Nephron (organoid): ENCODE results near the gene MMP2.

Experiments
- H3K27ac Mint-ChIP-seq, 3 experiments: 2 replicates each; pipeline ENCODE4 v1.8.0; 2020; ENCODE audit warnings: mixed read lengths in 3 of 3, mild to moderate bottlenecking in 2 of 3, moderate library complexity in 1 of 3
- H3K27me3 Mint-ChIP-seq: 2 replicates; pipeline ENCODE4 v1.8.0; 2021; ENCODE audit warnings: low read depth, mild to moderate bottlenecking, moderate library complexity, mixed read lengths
- H3K36me3 Mint-ChIP-seq: 2 replicates; pipeline ENCODE4 v1.8.0; 2020; ENCODE audit warnings: low read depth, mixed read lengths
- H3K4me1 Mint-ChIP-seq: 2 replicates; pipeline ENCODE4 v1.8.0; 2020; ENCODE audit warnings: mixed read lengths
- H3K4me3 Mint-ChIP-seq, 3 experiments: 2 replicates each; pipeline ENCODE4 v1.8.0; 2020; ENCODE audit warnings: mild to moderate bottlenecking in 3 of 3, mixed read lengths in 3 of 3, moderate library complexity in 2 of 3
- H3K9me3 Mint-ChIP-seq: 2 replicates; pipeline ENCODE4 v1.8.0; 2020; ENCODE audit warnings: mixed read lengths
- TF ChIP-seq, protein P1 (sequence below), 3 experiments: fragments of 200-600 bp; sonication (generic); IDR thresholded peaks; one replicate each; pipeline ENCODE4 v1.5.0; 2021; ENCODE audit warnings: antibody characterized with exemption in 3 of 3; ENCODE audit not compliant: unreplicated experiment in 3 of 3

The MMP2 gene

DNA sequence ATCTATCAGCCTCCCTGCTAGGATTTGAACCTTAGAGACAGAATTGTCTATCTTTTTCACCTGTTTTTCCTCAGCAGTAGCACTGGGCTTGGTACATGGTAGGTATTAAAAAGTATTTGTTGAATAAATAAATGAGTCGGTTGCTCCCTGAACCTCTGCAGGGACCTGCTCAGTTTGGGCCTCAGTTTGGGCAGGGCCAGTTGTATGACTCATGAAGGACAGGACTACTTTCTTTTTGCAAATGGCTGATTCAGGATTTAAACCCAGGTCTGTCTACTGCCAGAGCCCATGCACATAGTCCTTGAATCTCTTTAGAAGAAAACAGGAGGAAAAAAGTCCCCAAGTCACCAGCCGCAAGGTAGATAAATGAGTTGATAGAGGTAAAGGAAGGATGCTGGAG is 3.1 kb downstream of the MMP2 start:
- H3K9me3 Mint-ChIP-seq, result no peaks in the 10 kb centered on the region
- no peak overlapping the region for H3K27ac Mint-ChIP-seq
- peak overlapping the region; percentile 4 to 66 (median 57) for H3K4me3 Mint-ChIP-seq
- H3K36me3 Mint-ChIP-seq, result peaks cover 37% of the 10 kb centered on the region
- TF ChIP-seq, protein P1, sequence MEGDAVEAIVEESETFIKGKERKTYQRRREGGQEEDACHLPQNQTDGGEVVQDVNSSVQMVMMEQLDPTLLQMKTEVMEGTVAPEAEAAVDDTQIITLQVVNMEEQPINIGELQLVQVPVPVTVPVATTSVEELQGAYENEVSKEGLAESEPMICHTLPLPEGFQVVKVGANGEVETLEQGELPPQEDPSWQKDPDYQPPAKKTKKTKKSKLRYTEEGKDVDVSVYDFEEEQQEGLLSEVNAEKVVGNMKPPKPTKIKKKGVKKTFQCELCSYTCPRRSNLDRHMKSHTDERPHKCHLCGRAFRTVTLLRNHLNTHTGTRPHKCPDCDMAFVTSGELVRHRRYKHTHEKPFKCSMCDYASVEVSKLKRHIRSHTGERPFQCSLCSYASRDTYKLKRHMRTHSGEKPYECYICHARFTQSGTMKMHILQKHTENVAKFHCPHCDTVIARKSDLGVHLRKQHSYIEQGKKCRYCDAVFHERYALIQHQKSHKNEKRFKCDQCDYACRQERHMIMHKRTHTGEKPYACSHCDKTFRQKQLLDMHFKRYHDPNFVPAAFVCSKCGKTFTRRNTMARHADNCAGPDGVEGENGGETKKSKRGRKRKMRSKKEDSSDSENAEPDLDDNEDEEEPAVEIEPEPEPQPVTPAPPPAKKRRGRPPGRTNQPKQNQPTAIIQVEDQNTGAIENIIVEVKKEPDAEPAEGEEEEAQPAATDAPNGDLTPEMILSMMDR (IDR thresholded peaks at IDR 0.05; ENCODE audit: unreplicated experiment in 3 of 3), result no peak
- H3K4me1 Mint-ChIP-seq, result peaks cover 24% of the 10 kb centered on the region
- peaks cover 31% of the 10 kb centered on the region for H3K27me3 Mint-ChIP-seq

DNA sequence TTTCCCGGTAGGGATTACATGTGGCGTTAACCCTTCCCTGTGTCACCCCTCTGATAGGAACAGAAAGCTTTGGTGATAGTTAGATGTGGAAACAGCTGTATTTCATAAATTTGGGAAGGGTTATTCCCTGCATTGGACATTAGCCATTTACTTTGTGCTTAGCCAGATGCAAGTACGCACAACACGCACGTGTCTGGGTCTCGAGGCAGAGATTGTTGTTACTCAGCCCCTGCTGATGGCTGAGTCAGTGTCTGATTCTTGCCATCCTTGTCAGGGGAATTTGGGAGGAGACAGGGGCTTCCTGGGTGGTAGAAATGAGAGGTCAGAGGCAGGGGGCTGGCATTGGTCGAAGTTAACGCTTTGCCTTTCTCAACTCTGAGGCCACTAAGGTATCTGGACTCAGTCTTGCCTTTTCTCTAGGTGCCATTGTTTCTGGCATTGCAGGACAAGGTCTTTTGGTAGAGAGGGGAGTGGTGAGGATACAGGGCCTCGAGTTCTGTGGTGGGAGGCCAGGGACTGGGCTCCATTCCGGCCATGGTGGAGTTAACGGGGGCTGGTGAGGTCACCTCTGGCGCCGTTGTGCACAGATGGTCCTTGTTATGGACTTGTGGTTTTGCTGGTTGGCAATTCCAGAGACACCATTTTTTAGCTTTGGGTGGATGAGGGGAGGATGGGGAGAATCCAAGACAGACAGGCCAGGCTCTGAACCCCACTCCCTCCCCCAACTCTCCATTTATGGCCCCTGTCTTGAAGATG is 8.2 kb downstream of the MMP2 start:
- peaks cover 70% of the 10 kb centered on the region for H3K36me3 Mint-ChIP-seq
- H3K9me3 Mint-ChIP-seq, result no peaks in the 10 kb centered on the region
- TF ChIP-seq, protein P1 (IDR thresholded peaks at IDR 0.05; ENCODE audit: unreplicated experiment in 3 of 3), result no peak
- H3K4me3 Mint-ChIP-seq, result no peak overlapping the region
- no peaks in the 10 kb centered on the region for H3K4me1 Mint-ChIP-seq
- H3K27ac Mint-ChIP-seq, result no peak overlapping the region
- H3K27me3 Mint-ChIP-seq, result peaks cover 5% of the 10 kb centered on the region

DNA sequence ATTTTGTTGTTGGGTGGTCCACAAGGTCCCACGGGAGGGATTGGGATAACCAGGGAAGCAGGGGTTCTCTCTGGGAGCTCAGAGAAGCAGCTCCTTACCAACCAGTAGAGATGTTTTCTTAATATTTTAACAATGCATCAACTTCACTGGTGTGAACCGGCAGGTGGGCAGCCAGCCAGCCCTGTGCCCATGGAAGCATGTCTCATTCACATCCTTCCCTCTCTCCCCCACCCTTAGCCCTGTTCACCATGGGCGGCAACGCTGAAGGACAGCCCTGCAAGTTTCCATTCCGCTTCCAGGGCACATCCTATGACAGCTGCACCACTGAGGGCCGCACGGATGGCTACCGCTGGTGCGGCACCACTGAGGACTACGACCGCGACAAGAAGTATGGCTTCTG is 9.3 kb downstream of the MMP2 start:
- Mint-ChIP-seq H3K4me3 (no peak overlapping the region), H3K4me1 (no peaks in the 10 kb centered on the region), H3K36me3 (peaks cover 70% of the 10 kb centered on the region), H3K27ac (no peak overlapping the region), H3K9me3 (no peaks in the 10 kb centered on the region), H3K27me3 (peaks cover 5% of the 10 kb centered on the region)
- TF ChIP-seq, protein P1 (IDR thresholded peaks at IDR 0.05; ENCODE audit: unreplicated experiment in 3 of 3), result no peak

DNA sequence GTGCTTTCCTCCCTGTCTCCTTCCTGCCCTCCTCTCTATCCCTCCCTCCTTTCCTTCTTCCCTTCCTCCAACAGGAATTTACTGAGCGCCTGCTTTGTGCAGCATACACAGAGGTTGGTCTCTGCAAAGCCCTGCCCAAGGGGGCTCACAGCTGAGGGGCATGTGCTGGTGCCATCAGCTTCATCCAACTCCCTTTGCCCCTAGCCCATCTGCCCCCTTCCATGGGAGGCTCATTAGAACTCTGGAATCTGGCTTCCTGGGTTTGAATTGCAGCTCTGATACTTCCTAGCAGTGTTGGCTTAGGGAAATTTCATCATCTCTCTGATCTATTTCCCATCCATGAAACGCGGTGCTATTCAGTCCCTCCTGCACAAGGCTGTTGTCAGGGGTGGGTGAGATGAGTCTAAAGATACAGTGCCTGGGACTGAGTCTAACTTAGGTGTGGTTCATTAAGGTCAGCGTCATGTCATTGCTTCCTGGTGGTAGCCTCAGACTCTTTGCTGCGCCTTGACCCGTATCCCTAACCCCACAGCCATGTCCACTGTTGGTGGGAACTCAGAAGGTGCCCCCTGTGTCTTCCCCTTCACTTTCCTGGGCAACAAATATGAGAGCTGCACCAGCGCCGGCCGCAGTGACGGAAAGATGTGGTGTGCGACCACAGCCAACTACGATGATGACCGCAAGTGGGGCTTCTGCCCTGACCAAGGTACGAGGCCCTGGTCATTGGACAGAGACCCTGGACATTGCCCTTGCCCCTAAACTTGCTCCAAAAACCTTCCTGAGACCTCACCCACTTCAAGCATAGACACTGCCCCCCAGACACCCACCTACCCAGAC is 10.3 kb downstream of the MMP2 start:
- peaks cover 5% of the 10 kb centered on the region for H3K4me1 Mint-ChIP-seq
- H3K36me3 Mint-ChIP-seq, result peaks cover 71% of the 10 kb centered on the region
- TF ChIP-seq, protein P1 (IDR thresholded peaks at IDR 0.05; ENCODE audit: unreplicated experiment in 3 of 3), result no peak
- no peak overlapping the region for H3K27ac Mint-ChIP-seq
- peaks cover 5% of the 10 kb centered on the region for H3K27me3 Mint-ChIP-seq
- H3K4me3 Mint-ChIP-seq, result no peak overlapping the region
- no peaks in the 10 kb centered on the region for H3K9me3 Mint-ChIP-seq

DNA sequence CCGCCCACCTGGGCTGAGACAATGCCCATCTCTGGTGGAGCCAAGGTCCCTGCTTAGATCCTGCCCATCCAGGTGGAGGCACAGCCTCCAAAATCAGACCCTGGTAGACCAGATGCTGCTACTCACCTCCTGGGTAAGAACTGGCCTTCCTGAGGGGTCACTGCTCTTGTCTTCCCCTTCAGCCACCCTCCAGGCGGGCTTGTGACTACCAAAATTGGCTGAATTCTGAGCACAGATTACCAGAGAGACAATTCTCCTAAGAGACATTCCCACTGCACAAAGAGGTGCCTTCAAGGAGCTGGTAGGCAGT is 10.9 kb downstream of the MMP2 start:
- TF ChIP-seq, protein P1 (IDR thresholded peaks at IDR 0.05; ENCODE audit: unreplicated experiment in 3 of 3), result no peak
- Mint-ChIP-seq H3K4me1 (peaks cover 10% of the 10 kb centered on the region), H3K4me3 (no peak overlapping the region), H3K27me3 (peaks cover 5% of the 10 kb centered on the region), H3K9me3 (no peaks in the 10 kb centered on the region), H3K27ac (no peak overlapping the region), H3K36me3 (peaks cover 66% of the 10 kb centered on the region)
